ENCODE measurements around the gene PHGDH.

DNA sequence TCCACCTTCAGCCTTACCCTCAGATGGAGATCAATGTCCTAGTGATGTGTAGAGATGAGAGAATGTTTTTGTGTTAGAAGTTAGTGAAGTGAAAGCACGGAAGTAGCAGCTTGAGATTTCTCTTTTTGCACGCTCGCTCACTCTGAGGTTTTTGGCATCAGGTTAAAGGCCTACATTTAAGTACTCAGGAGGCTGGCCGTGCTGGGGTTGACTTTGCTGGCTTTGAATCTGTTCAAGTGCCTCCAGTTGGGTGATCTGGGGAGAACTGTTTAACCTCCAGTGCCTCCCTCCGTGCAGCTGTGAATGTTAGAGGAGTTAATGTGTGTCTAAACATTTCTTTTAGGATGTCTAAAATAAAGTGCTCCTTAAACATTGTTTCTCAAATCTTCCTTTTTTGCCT lies 13.9 kb downstream of the PHGDH start:
- TF ChIP-seq, protein P1, sequence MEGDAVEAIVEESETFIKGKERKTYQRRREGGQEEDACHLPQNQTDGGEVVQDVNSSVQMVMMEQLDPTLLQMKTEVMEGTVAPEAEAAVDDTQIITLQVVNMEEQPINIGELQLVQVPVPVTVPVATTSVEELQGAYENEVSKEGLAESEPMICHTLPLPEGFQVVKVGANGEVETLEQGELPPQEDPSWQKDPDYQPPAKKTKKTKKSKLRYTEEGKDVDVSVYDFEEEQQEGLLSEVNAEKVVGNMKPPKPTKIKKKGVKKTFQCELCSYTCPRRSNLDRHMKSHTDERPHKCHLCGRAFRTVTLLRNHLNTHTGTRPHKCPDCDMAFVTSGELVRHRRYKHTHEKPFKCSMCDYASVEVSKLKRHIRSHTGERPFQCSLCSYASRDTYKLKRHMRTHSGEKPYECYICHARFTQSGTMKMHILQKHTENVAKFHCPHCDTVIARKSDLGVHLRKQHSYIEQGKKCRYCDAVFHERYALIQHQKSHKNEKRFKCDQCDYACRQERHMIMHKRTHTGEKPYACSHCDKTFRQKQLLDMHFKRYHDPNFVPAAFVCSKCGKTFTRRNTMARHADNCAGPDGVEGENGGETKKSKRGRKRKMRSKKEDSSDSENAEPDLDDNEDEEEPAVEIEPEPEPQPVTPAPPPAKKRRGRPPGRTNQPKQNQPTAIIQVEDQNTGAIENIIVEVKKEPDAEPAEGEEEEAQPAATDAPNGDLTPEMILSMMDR (IDR thresholded peaks at IDR 0.05): no peak
- TF ChIP-seq POLR2A (IDR thresholded peaks at IDR 0.05): no peak
- TF ChIP-seq POLR2AphosphoS5 (IDR thresholded peaks at IDR 0.05): no peak
